Measurements from ENCODE around the gene SMIM3.

The SMIM3 gene

GRCh38 chr5:150780187-150780692, 1.7 kb downstream of the SMIM3 start:
- Mint-ChIP-seq H3K27me3 (ENCODE audit: low read depth, poor library complexity) (peaks cover 8% of the 10 kb centered on the region), H3K27ac (no peak overlapping the region), H3K36me3 (ENCODE audit: low read depth) (peaks cover 11% of the 10 kb centered on the region), H3K4me1 (peaks cover 67% of the 10 kb centered on the region), H3K4me3 (peak overlapping the region; percentile 97), H3K9me3 (peaks cover 10% of the 10 kb centered on the region)
- no peak for TF ChIP-seq CTCF (IDR thresholded peaks at IDR 0.05)
- no peak for DNase-seq

- H3K4me1 Mint-ChIP-seq, result peaks cover 67% of the 10 kb centered on the region
- no peak overlapping the region for H3K27ac Mint-ChIP-seq
- DNase-seq, result no peak
- TF ChIP-seq CTCF (IDR thresholded peaks at IDR 0.05), result no peak
- peaks cover 16% of the 10 kb centered on the region for H3K9me3 Mint-ChIP-seq
- peaks cover 8% of the 10 kb centered on the region for H3K27me3 Mint-ChIP-seq (ENCODE audit: low read depth, poor library complexity)
- H3K36me3 Mint-ChIP-seq (ENCODE audit: low read depth), result peaks cover 16% of the 10 kb centered on the region
- H3K4me3 Mint-ChIP-seq, result no peak overlapping the region
Measured at GRCh38 chr5:150780816-150781221, 2.3 kb downstream of the SMIM3 start.

GRCh38 chr5:150781706-150782614, 3.4 kb downstream of the SMIM3 start:
- DNase-seq, result no peak
- peaks cover 27% of the 10 kb centered on the region for H3K36me3 Mint-ChIP-seq (ENCODE audit: low read depth)
- no peak overlapping the region for H3K27ac Mint-ChIP-seq
- H3K4me1 Mint-ChIP-seq, result peaks cover 67% of the 10 kb centered on the region
- no peak overlapping the region for H3K4me3 Mint-ChIP-seq
- H3K9me3 Mint-ChIP-seq, result peaks cover 27% of the 10 kb centered on the region
- H3K27me3 Mint-ChIP-seq (ENCODE audit: low read depth, poor library complexity), result peaks cover 8% of the 10 kb centered on the region
- TF ChIP-seq CTCF (IDR thresholded peaks at IDR 0.05), result no peak

GRCh38 chr5:150782850-150783249, 4.3 kb downstream of the SMIM3 start:
- DNase-seq, result no peak
- H3K27ac Mint-ChIP-seq, result no peak overlapping the region
- peaks cover 31% of the 10 kb centered on the region for H3K9me3 Mint-ChIP-seq
- H3K36me3 Mint-ChIP-seq (ENCODE audit: low read depth), result peaks cover 29% of the 10 kb centered on the region
- H3K4me3 Mint-ChIP-seq, result no peak overlapping the region
- H3K27me3 Mint-ChIP-seq (ENCODE audit: low read depth, poor library complexity), result peaks cover 8% of the 10 kb centered on the region
- no peak for TF ChIP-seq CTCF (IDR thresholded peaks at IDR 0.05)
- peaks cover 62% of the 10 kb centered on the region for H3K4me1 Mint-ChIP-seq

- H3K9me3 Mint-ChIP-seq, result peaks cover 31% of the 10 kb centered on the region
- peak overlapping the region; percentile 77 for H3K27ac Mint-ChIP-seq
- H3K4me1 Mint-ChIP-seq, result peaks cover 58% of the 10 kb centered on the region
- TF ChIP-seq CTCF (IDR thresholded peaks at IDR 0.05), result no peak
- peaks cover 29% of the 10 kb centered on the region for H3K36me3 Mint-ChIP-seq (ENCODE audit: low read depth)
- no peak for DNase-seq
- peak overlapping the region; percentile 54 for H3K4me3 Mint-ChIP-seq
- H3K27me3 Mint-ChIP-seq (ENCODE audit: low read depth, poor library complexity), result peaks cover 8% of the 10 kb centered on the region
Measured at GRCh38 chr5:150783422-150783928, 4.9 kb downstream of the SMIM3 start.
